ENCODE measurements around the gene TRIM29. TPM values are rescaled to one million over a fixed set of nuclear protein-coding genes. Genes with fewer than 3 reads are reported as not detected.
A peak's percentile ranks its signal among the peaks of the same experiment; 100 is the strongest.

TRIM29 gene
- total and polyA plus RNA-seq, 2 of the 4 experiments (the other 2 are of a cell fraction), result not detected

DNA sequence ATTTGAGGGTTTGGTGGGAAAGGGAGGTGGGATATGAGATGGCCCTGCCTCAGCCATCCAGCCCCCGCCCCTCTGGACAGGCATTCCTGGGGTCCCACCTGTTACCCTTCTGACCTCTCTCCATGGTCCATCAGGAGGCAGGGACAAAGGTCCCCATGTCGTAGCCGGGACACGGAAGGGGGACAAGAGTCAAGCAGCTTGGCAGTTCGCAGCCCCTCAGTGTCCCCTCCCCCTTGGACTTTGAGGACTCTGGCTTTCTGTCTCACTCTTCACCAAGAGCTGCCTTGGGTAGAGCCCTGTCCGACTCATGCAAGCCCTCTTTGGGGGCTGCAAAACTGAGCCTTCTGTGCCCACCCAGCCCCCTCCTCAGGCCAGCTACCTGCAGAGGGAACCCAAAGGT lies 30.2 kb downstream of the TRIM29 start:
- Histone ChIP-seq H3K36me3 (ENCODE audit: control insufficient read depth, insufficient read depth, low read length) (no peaks in the 10 kb centered on the region), H3K9me1 (ENCODE audit: insufficient read depth, low read length) (no peaks in the 10 kb centered on the region), H2BK5ac (ENCODE audit: low read depth, low read length, poor library complexity, severe bottlenecking) (no peak overlapping the region), H3K27ac (ENCODE audit: insufficient read depth, low read length) (no peak overlapping the region), H3K4me2 (ENCODE audit: low read depth, low read length) (no peak overlapping the region), H2AFZ (replicated peaks; ENCODE audit: low read length, poor library complexity) (peak overlapping the region; percentile 63), H3K4me1 (ENCODE audit: control insufficient read depth, insufficient read depth, low read length) (no peaks in the 10 kb centered on the region), H3K4ac (ENCODE audit: low read depth, low read length) (no peak overlapping the region), H3K27me3 (ENCODE audit: control insufficient read depth, insufficient read depth, low read length) (peaks cover 64% of the 10 kb centered on the region; the same call in 1 of the 2 replicates), H4K20me1 (ENCODE audit: insufficient read depth, low read length) (no peaks in the 10 kb centered on the region), H2BK15ac (ENCODE audit: low read depth, low read length) (no peak overlapping the region), H4K5ac (ENCODE audit: low read depth, low read length) (no peak overlapping the region), H2AK9ac (replicated peaks; ENCODE audit: low read depth, low read length, poor library complexity) (peak overlapping the region; percentile 39), H3K79me1 (ENCODE audit: low read depth in 1 of 2, low read length in 2 of 2) (no peaks in the 10 kb centered on the region), H2BK120ac (ENCODE audit: low read depth, low read length) (no peak overlapping the region), H3K23ac (ENCODE audit: low read depth, low read length) (no peak overlapping the region), H3K4me3 (ENCODE audit: insufficient read depth, low read depth, low read length) (no peak overlapping the region), H2BK20ac (ENCODE audit: low read depth, low read length) (no peak overlapping the region), H4K91ac (ENCODE audit: insufficient read depth, low read depth, low read length) (no peak overlapping the region), H4K8ac (ENCODE audit: low read depth in 2 of 2, low read length in 2 of 2) (no peak overlapping the region), H3K56ac (ENCODE audit: extremely low read depth, insufficient read depth, low read length) (no peak overlapping the region), H3K14ac (replicated peaks; ENCODE audit: low read depth, low read length) (no peak overlapping the region), H2AK5ac (ENCODE audit: low read depth, low read length) (no peak overlapping the region), H3K9me3 (ENCODE audit: control insufficient read depth, insufficient read depth, low read length) (no peaks in the 10 kb centered on the region), H3K9ac (ENCODE audit: low read depth, low read length) (no peak overlapping the region), H3K18ac (ENCODE audit: low read depth, low read length) (no peak overlapping the region)
- ATAC-seq (ENCODE audit: low read depth) (no peak), DNase-seq (no peak)
- dilution Hi-C loops (cut with HindIII; ENCODE audit: low sequenced_read_pairs, unreplicated experiment), result no loop called here
- intact Hi-C loops (cut with micrococcal nuclease), result loop anchor here (1.0 to 2.0 kb wide), 3 partner anchors 379 to 626 kb away; partner anchors contain the start of gene NECTIN1
- no TSS peak for BruUV-seq (replicated peaks)
- no CpG with 5 or more reads among the region's 6 CpGs for WGBS, 2 experiments (ENCODE audit: extremely low coverage in 2 of 2, insufficient read length in 1 of 2)
- in situ Hi-C loops (cut with MboI; ENCODE audit: low sequenced_read_pairs), result loop anchor here (5.0 to 25.0 kb wide), 3 partner anchors 440 to 745 kb away; no protein-coding TSS in a partner anchor
- TF ChIP-seq CHD1 (IDR thresholded peaks at IDR 0.05; ENCODE audit: low read depth, low read length), result no peak
- TF ChIP-seq MAFK (IDR thresholded peaks at IDR 0.05; ENCODE audit: low read depth, low read length), result no peak
- TF ChIP-seq FOS (IDR thresholded peaks at IDR 0.05; ENCODE audit: low read depth, low read length), result no peak
- TF ChIP-seq USF2 (IDR thresholded peaks at IDR 0.05; ENCODE audit: low read depth, low read length), result no peak
- no peak for TF ChIP-seq MXI1 (IDR thresholded peaks at IDR 0.05; ENCODE audit: borderline replicate concordance, low read depth, low read length)
- TF ChIP-seq POLR2A (IDR thresholded peaks at IDR 0.05; ENCODE audit: low read depth, low read length), result no peak
- TF ChIP-seq RCOR1 (IDR thresholded peaks at IDR 0.05; ENCODE audit: insufficient replicate concordance, low read length), result no peak
- TF ChIP-seq CEBPB (IDR thresholded peaks at IDR 0.05; ENCODE audit: low read depth, low read length), result no peak
- TF ChIP-seq NFE2L2 (IDR thresholded peaks at IDR 0.05; ENCODE audit: low read depth, low read length), result no peak
- TF ChIP-seq, protein P1, sequence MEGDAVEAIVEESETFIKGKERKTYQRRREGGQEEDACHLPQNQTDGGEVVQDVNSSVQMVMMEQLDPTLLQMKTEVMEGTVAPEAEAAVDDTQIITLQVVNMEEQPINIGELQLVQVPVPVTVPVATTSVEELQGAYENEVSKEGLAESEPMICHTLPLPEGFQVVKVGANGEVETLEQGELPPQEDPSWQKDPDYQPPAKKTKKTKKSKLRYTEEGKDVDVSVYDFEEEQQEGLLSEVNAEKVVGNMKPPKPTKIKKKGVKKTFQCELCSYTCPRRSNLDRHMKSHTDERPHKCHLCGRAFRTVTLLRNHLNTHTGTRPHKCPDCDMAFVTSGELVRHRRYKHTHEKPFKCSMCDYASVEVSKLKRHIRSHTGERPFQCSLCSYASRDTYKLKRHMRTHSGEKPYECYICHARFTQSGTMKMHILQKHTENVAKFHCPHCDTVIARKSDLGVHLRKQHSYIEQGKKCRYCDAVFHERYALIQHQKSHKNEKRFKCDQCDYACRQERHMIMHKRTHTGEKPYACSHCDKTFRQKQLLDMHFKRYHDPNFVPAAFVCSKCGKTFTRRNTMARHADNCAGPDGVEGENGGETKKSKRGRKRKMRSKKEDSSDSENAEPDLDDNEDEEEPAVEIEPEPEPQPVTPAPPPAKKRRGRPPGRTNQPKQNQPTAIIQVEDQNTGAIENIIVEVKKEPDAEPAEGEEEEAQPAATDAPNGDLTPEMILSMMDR (conservative IDR thresholded peaks at IDR 0.05; ENCODE audit: low read depth, low read length), result no peak
- no peak for TF ChIP-seq MAZ (IDR thresholded peaks at IDR 0.05; ENCODE audit: borderline replicate concordance, low read depth, low read length)
- no peak for TF ChIP-seq SMC3 (IDR thresholded peaks at IDR 0.05; ENCODE audit: low read depth, low read length)
- no peak for TF ChIP-seq RFX5 (IDR thresholded peaks at IDR 0.05; ENCODE audit: low read depth, low read length)
- TF ChIP-seq RAD21 (IDR thresholded peaks at IDR 0.05; ENCODE audit: low read length), result no peak
- TF ChIP-seq BHLHE40 (IDR thresholded peaks at IDR 0.05; ENCODE audit: low read depth, low read length), result no peak
- no peak for TF ChIP-seq ELK1 (IDR thresholded peaks at IDR 0.05; ENCODE audit: borderline replicate concordance, low read depth, low read length)
- ChIA-PET CTCF (interaction anchor here (1.2 to 2.8 kb wide), 2 partner anchors 10 to 378 kb away, joined by 7 to 16 read pairs; partner anchors contain the start of gene NECTIN1), POLR2A (ENCODE audit: unreplicated experiment) (no interaction called here)

Data from IMR-90 (cell line).